Glomerular visceral epithelial cell (primary cell): Measurements from ENCODE around the gene SAFB.
"Not testable (repeated sequence)": the region's sequence is repeated elsewhere in the genome, so short reads cannot be mapped to it uniquely, and the experiment has no call there.

Source experiments
- DNase-seq: peaks from one replicate; pipeline ENCODE4 v3.0.0-alpha.2; 2016; ENCODE audit errors: extremely low spot score

The SAFB gene

GRCh38 chr19:5684694-5685430, 62.0 kb downstream of the SAFB start:
- DNase-seq: no peak

GRCh38 chr19:5686326-5686646, 63.4 kb downstream of the SAFB start:
- DNase-seq: no peak

GRCh38 chr19:5686647-5687359, 63.9 kb downstream of the SAFB start:
- DNase-seq: peak; percentile 97

GRCh38 chr19:5687360-5688198, 64.7 kb downstream of the SAFB start:
- no peak for DNase-seq

GRCh38 chr19:5688262-5688881, 65.5 kb downstream of the SAFB start:
- DNase-seq: not testable (repeated sequence)

GRCh38 chr19:5690125-5690954, 67.5 kb downstream of the SAFB start, which contains the start of gene RPL36:
Gene RPL36 (plus strand): TSS chr19:5690295. CDS start chr19:5690508, 213 bp downstream.
- peak; percentile 98 for DNase-seq

- peak; percentile 61 for DNase-seq
These were observed 68.3 kb downstream of the SAFB start for GRCh38 chr19:5690955-5691821.

- peak; percentile 30 for DNase-seq
These were observed 69.2 kb downstream of the SAFB start for GRCh38 chr19:5691822-5692722.

GRCh38 chr19:5692723-5693194, 69.9 kb downstream of the SAFB start:
- DNase-seq: no peak

- DNase-seq: no peak
These were observed 70.6 kb downstream of the SAFB start for GRCh38 chr19:5693195-5694166.

GRCh38 chr19:5694167-5694955, 71.5 kb downstream of the SAFB start:
- no peak for DNase-seq

- DNase-seq: no peak
These were observed 72.2 kb downstream of the SAFB start for GRCh38 chr19:5694956-5695648.

- DNase-seq: no peak
These were observed 72.8 kb downstream of the SAFB start for GRCh38 chr19:5695649-5696195.

GRCh38 chr19:5696196-5697021, 73.5 kb downstream of the SAFB start:
- no peak for DNase-seq
